HG02884 (cell line): ENCODE measurements around the gene UBXN11.

Source experiments
- ATAC-seq: cut with Tn5 transposase; IDR thresholded peaks from one replicate; pipeline ENCODE4 v1.9.1; 2021; ENCODE audit warnings: mild to moderate bottlenecking, moderate library complexity; ENCODE audit not compliant: unreplicated experiment

UBXN11 gene

DNA sequence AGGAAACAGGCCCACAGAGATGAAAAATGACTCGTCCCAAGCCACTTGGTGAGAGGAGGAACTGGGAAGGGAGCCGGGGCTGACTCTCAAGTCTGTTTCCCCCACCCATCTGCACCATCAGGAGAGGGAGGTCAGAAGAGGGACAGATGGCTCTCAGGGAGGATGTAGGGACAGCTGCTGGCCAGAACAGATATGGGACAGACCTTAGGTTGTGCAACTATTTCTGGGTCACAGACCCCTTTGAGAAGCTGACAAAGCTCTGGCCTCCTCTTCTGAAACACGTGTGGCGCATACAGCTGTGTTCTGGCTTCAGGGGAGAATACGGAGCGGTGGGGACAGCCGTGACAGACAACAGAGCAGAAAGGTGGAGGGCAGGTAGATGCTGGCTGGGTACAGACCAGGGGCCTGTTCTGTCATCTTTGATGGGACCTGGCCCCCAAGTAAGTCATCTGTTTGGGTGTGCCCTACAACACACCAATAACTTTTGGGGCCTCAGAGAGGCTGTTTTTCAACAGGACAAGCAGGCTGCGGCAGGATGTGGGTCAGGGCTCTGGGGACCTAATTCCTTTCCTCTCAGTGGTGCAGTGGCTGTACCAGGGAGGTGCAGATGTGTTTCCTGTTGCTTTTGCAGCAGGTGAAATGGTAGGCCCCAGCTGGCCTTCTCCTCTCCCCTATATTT, 19.3 kb downstream of the UBXN11 start:
- ATAC-seq, result no peak

DNA sequence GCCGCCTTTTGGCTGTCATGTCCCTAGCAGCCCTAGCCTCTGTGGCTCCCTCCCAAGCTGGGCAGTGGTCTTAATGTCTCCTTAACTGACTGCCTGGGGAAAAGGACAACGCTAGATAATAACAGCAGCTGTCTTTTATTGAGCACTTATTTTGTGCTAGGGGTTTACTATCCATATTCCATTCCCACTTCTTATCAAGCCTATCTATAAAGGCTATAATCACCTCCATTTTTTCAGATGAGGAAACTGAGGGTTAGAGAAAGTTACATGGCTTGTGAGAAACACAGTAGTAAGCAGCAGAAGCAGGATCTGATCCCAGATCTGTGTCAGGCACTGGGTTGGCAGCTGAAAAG, 20.4 kb downstream of the UBXN11 start:
- ATAC-seq, result no peak

DNA sequence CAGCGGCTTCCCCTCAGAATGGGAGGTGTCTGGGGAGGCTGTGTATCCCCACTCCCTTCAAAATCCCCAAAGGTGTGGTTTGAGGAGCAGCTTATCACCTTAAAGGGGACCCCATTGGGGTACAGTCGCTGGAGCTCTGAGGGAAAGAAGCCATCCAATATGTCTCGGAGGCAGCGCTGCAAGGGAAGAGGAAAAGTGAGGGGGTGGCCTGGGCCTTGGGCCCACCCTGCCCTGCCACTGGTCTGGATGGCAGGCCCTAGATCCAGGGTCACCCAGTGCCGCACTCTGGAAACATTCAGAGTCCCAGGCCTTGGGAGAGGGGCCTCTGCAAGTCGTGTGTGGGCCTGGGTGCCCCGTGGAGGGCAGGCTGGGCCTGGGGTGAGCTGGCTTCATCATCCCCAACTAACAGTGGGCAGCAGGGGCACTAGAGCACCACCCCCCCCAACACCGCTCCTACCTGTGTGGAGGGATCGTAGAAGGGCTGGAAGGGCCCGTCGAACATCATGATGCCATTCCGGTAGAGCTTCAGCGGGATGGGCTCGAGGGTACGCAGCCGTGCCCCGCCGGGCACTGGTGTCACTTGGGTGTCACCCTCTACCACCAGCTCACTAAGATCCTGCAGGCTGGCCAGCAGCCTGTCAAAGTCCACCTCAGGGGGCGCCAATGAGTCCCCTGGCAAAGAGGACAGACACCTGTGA, 20.9 kb downstream of the UBXN11 start:
- no peak for ATAC-seq

DNA sequence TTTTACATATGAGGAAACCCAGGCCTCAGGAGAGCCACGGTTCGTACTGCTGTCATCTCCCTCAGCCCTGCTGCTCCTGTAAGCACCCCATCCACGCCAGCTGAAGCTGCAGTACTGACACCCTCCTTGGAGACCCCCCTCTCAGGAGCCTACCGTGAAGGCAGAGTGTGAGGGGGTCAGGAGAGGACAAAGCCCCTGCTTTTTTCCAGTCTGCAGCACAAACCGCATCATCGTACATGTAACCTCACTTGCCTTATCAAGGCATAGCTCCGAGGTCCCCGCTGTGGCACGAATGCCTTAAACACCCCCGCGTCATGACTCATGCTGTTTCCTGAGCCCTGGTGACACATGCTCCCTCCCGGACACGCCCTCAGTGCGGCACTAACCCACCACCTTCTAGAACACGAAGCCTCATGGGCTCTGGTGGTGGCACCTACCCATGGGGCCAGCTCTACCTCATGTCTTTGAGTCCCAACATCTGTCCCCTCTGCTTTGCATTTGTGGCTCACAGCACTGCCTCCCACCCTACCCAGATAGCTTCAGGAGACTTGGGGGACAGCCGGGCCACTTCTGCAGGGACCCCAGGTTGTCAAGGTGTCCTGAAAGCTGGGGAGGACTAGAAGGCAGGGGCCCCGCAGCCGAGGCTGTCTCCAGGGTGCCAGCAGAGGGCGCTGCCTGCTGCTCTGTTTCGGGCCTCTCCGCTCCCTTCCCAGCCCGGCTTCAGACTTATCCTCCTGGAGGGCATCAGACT, 21.7 kb downstream of the UBXN11 start:
- ATAC-seq, result no peak

- ATAC-seq, result no peak
Measured at GRCh38 chr1:26283871-26284596, 22.4 kb downstream of the UBXN11 start.

DNA sequence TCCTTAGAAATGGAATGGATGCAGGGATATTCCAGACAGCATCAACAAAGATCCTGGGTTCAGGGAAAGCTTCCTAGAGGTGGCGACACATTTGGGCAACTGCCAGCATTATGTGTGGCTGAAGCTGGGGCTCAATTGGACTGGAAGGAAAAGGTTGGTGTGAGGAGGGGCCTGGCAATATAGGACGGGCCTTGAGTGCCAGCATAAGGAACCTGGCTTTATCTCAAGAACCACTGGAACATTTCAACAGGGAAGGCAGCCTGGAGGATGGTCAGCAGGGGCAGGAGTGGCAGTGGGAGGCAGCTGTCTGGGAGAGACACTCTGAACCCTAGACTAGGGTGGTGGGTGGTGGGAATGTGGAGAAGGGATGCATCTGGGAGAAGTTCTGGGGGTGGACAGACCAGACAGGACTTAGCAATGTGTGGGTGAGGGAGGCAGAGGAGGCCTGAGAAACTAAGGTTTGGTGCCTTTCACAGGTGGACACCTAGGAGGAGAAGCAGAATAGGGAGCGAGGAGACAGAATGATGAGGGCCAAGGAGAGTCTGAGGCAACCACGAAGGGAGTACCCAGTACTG, 23.1 kb downstream of the UBXN11 start:
- ATAC-seq, result no peak

DNA sequence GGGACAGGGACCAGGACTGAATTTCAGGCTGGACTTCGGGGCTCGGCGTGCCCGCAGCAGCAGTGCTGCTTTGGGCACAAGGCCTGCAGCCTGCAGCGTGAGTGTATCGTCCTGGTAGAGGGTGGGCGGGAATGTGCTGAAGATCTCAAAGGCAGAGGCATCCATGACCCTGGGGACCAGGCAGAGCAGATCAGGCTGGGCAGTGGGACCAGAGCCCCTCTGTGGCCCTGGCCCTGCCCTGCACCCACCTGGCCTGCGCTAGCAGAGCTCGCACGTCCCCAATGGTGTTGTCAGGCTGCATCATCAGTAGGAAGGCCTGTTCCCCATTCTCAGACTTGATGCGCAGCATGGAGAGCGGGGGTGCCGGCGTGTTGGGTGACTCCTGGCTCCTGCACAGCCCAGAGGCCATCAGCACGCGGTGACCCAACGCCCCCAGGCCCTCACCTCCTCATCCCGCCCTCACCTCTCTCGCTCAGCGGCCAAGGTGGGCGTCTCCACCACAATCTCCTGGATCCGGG, 24.0 kb downstream of the UBXN11 start:
- no peak for ATAC-seq

DNA sequence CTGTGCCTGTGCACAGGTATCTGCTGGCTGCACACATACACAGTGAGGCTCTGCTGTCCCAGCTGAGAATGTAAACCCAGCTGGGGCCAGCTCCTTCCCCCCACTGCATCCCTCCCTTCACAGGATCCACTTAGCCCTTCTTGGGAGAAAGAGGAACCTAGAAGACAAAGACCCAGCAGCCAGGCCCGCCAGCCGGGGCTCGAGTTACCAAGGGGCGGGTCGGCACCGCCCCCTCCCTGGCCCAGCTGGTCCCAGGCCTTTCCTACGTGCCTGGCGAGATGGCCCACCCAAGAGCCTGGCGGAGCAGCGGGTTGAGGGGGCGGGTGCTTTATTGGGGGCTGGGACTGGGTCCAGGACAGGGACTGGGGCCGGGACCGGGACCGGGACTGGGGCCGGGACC, 24.5 kb downstream of the UBXN11 start:
- ATAC-seq, result no peak

DNA sequence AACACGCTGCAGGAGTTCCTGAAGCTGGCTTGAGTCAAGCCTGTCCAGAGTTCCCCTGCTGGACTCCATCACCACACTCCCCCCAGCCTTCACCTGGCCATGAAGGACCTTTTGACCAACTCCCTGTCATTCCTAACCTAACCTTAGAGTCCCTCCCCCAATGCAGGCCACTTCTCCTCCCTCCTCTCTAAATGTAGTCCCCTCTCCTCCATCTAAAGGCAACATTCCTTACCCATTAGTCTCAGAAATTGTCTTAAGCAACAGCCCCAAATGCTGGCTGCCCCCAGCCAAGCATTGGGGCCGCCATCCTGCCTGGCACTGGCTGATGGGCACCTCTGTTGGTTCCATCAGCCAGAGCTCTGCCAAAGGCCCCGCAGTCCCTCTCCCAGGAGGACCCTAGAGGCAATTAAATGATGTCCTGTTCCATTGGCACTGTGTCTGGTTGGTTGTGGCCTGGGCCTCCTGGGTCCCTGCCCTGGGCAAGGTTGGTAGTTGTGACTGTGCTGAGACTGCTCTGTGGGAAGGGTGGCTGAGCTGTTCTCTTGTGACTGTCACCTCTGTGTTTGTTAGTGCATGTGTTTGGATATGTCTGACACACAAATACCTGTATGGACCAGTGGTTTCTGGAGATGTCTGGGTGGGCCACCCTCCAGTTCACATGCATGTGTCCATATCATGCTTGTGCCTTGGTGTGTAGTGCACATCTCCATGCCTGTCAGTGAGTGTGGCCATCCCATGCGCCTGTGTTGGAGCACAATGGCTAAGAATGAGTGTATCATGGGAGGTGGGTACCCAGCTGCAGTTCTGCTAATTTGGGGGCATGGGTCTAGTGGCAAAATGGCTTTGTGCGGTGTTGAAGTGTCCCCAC, 25.1 kb downstream of the UBXN11 start:
- ATAC-seq, result no peak

DNA sequence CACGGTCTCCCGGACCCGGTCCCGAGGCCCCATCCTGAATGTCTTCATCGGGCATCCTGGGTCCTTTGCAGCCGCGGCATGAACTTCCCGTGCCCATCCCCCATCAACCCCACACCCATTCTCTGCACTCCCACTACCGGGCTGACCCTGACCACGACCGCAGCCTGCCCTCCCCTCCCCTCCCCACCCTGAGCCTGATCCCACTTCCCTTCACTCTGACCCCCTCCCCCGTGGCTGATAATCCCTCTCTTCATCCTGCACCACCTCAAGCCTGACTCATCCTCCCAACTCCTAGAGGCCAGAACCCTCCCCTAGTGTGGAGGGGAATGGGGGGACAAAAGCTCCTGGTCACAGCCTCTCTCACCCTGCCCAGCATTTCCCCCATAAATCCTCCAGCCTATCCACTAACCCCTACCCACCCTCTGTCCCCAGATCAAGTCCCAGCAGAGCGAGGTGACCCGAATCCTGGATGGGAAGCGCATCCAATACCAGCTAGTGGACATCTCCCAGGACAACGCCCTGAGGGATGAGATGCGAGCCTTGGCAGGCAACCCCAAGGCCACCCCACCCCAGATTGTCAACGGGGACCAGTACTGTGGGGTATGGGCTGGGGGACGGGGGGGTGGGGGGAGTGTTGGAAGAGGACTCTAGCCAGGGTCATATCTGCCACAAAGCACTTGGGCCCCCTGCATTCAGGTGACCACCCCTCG, 25.9 kb downstream of the UBXN11 start:
- no peak for ATAC-seq

GRCh38 chr1:26279456-26280332, 26.7 kb downstream of the UBXN11 start, which contains the start of gene SH3BGRL3:
TSS of gene SH3BGRL3 (plus strand) at chr1:26280086. CDS start at chr1:26280156, 70 bp downstream.
- ATAC-seq, result peak; percentile 51

DNA sequence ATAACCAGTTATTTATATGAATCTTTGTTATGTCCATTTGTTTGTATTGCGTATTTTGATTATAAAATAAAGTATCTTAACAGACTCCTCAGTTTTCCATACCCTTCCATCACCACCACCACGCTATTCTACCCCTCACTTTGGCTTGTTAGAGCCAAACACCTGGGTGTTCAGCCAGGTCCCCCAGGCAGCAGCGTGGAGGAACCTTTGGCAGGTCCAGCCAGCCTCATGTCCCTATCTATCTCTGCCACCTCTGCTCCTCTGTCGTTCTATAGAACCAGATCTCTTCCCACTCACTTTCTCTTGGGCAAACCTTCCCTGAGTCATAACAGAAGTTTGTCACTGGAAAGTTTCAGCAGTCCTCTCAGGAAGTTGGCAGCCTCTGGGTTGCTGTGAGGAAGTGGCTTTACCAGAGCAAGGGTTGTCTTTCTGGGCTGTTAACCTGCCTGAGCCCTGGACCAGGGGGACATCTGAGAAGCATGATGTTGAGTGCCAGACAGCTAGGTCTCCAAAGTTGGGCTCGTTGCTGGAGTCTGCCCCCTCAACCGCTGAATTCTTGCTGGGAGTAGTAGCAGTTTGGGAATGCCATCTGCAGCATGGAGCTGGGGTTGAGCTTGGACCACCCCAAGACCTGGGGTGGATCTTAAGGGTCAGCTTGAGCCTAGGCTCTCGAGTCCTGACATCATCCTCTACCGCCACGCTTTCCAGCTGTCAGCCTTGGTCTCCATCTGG, 27.5 kb downstream of the UBXN11 start:
- no peak for ATAC-seq

DNA sequence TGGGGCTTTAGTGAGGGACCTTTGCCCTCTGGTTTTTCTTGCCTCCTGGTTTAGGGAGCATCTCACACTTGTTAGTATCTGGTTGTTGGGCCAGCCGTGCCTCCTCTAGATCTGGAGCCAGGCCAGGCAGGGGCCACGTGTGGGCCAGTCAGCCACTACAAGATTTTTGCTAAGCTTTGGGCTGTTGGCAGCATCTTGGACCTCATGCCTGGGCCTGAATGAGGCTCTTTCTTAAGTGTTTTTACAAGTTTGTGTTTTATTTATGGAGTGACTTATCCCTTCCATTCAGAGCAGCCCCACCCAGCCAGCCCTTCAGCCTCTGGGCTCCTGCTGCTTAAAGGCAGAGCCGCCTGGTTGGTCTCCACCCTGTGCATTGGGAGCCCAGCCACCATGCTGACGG, 28.1 kb downstream of the UBXN11 start:
- no peak for ATAC-seq

- no peak for ATAC-seq
Measured at GRCh38 chr1:26277719-26278118, 28.7 kb downstream of the UBXN11 start.

- no peak for ATAC-seq
Measured at GRCh38 chr1:26277261-26277661, 29.2 kb downstream of the UBXN11 start.

DNA sequence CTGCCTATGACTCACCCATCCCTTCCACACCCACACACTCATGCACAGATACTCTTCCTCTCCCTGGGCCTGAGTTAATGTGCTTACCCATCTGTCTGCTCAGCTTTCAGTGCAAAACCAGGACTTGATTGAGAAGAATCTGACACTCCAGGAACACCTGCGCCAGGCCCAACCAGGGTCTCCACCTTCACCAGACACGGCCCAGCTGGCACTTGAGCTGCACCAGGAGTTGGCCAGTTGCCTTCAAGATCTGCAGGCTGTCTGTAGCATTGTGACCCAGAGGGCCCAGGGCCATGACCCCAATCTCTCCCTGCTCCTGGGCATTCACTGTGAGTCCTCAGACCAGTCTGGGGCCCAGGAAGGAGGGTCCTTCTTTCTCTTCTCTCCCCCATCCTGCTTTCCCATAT, 30.0 kb downstream of the UBXN11 start:
- no peak for ATAC-seq

- ATAC-seq, result no peak
Measured at GRCh38 chr1:26275580-26276431, 30.6 kb downstream of the UBXN11 start.
